ENCODE data around the gene SCGB1D1.

DNA sequence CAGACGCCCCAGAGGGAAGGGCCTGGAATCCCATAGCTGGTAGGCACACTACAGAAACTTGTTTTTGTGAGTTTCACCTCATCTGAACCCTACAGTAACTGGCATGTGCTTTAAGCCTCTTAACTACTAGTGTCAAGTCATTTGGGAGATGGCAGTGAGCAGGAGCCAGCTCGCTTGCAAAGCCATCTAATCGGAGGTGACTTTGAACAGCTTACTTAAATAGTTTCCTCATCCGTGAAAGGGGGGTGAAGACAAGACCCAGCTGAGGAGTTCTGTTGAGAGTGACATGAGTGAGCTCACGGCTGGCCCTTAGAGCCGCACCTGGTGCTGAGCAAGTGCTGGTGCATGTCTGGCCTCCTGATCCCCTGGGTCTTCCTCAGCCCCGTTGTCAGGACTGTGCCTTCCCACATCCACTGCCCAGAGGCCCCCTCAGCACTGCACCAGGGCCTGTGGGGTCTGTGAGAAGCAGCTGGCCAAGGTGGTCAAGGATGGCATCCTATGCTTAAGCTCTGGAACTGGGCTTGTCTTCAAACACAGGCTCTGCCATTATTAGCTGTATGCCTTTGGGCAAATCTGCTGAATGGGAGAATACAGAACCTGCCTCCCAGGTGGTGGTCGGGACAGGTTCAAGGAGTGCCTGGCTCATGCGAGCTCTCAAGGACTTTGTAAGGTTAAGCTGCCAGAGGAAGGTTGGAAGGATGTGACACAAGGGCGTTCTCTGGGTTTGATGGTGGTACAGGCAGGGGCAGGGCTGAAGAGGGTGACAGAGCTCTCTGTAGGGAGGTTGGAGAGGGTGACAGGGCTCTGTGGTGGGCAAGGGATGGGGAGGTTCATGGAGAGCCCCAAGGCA is 38.9 kb upstream of the SCGB1D1 start:
- TF ChIP-seq, protein P1, sequence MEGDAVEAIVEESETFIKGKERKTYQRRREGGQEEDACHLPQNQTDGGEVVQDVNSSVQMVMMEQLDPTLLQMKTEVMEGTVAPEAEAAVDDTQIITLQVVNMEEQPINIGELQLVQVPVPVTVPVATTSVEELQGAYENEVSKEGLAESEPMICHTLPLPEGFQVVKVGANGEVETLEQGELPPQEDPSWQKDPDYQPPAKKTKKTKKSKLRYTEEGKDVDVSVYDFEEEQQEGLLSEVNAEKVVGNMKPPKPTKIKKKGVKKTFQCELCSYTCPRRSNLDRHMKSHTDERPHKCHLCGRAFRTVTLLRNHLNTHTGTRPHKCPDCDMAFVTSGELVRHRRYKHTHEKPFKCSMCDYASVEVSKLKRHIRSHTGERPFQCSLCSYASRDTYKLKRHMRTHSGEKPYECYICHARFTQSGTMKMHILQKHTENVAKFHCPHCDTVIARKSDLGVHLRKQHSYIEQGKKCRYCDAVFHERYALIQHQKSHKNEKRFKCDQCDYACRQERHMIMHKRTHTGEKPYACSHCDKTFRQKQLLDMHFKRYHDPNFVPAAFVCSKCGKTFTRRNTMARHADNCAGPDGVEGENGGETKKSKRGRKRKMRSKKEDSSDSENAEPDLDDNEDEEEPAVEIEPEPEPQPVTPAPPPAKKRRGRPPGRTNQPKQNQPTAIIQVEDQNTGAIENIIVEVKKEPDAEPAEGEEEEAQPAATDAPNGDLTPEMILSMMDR (IDR thresholded peaks at IDR 0.05): no peak
- no peak for TF ChIP-seq POLR2A (IDR thresholded peaks at IDR 0.05)
